ENCODE data around the gene PLXNA2.

PLXNA2 gene

GRCh38 chr1:207993477-207994445 is 250.4 kb downstream of the PLXNA2 start:
- no peak for DNase-seq (ENCODE audit: low read depth)

GRCh38 chr1:207992677-207993236 is 251.4 kb downstream of the PLXNA2 start:
- DNase-seq (ENCODE audit: low read depth), result no peak

GRCh38 chr1:207991583-207992026 is 252.6 kb downstream of the PLXNA2 start:
- no peak for DNase-seq (ENCODE audit: low read depth)

DNA sequence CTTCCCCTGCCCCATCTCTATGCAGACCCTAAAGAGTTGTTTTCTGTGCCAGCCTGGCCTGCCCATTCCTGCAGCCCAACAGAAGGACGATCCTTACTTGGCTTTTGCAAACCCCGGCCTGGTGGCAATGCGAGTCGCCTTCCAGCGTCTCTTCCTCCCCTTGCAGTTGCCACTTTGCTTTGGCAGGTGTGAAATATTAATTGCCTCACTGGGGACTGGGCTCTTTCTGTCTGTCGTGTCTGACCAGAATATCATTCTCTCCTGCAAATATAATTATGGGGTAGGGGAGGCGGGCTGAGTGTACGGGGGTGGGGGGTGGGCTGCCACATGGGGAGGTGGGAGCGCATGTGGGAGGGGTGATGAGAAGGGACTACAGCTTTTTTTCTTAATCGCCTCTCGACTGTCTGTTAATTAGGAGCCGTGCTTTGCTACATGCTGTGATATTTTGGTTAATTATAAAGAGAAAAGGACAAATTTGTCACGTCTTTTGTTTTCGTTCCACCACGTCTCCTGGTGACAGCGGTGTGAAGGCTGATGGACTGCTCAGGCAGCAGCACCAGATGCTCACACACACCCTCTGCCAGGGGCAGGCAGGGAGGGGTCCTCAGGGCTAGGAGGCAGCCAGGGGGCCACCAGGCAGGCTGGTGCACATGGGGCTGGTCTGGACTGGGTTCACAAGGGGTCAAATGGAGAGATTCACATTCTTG is 253.2 kb downstream of the PLXNA2 start:
- DNase-seq (ENCODE audit: low read depth), result no peak

- DNase-seq (ENCODE audit: low read depth), result no peak
These were observed 253.7 kb downstream of the PLXNA2 start for GRCh38 chr1:207990455-207990854.

- no peak for DNase-seq (ENCODE audit: low read depth)
These were observed 255.6 kb downstream of the PLXNA2 start for GRCh38 chr1:207988326-207989165.

DNA sequence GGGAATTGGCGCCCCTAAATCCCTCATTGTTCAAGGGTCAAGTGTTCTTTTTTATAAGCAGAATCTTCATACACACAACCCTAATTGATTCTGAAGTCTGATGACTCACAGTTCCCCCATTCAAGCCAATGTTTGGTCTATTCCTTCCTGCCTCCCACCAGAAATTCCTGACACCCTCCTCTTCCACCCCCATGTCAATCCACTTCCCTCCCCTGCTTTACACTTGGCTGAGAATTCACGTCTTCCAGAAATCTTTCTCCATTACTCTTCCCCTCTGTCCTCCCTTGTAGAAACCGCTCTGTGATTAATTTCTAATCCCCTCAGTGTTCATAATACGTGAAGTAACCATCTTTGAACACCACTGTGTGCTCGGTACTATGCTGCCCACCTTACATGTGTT is 257.0 kb downstream of the PLXNA2 start:
- DNase-seq (ENCODE audit: low read depth), result no peak

- DNase-seq (ENCODE audit: low read depth), result no peak
These were observed 258.2 kb downstream of the PLXNA2 start for GRCh38 chr1:207985996-207986395.

DNA sequence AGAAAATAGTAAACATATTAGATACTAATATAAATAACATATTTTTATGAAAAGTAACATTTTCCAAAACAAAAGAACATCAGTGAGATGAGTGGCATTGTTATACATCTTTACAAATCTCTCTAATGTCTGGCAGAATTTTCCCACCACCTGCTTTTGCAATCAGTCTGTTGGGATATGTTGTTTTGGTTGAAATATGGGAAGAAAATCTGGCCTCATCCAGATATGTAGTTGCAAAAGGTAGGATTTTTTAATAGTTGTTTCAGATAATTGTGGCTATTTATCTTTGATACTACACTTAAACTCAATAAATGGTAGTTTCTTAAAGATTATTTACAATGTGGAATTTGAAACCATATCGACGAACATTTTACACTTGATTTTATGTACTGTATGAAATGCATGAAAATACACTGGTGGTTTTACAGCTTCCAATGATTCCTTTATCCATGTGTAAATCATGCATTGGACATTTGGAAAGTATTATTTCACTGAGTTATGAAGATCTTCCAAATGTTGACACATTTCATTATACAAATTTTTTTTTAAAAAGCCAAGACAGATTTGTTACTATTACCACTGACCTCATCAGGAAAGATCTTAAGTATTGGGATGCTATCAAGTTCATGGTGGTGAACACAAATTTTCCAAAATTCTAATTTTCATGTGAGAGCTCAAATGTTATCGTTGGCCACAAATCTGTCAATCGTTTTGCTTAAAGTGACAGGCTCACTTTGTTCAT is 259.2 kb downstream of the PLXNA2 start:
- DNase-seq (ENCODE audit: low read depth), result no peak

DNA sequence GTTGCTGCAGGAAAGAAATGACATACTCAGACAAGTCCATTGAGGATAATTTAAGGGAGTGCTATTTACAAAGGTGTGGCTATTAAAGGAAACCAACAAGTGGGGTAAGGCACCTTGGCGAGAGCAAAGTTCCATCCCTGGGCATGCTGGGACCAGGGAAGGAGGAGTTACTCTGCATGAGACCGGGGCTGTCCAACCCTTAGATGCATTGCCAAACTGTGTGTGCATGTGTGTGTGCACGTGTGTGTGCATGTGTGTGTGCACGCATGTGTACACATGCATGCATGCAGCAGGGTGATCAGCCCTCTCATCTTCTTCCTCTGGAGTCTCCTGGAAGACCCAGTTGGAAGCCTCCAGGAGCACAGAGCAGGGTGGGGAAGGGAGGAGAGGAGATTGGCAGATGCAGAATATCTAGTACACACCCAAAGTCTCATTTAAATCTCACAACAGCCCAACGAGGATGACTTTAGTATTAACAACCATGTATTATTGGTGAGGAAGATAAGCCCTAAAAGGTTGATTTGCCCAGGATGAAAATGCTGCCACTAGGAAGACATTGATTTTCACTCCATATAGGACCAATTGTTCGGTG is 261.0 kb downstream of the PLXNA2 start:
- DNase-seq (ENCODE audit: low read depth), result no peak

DNA sequence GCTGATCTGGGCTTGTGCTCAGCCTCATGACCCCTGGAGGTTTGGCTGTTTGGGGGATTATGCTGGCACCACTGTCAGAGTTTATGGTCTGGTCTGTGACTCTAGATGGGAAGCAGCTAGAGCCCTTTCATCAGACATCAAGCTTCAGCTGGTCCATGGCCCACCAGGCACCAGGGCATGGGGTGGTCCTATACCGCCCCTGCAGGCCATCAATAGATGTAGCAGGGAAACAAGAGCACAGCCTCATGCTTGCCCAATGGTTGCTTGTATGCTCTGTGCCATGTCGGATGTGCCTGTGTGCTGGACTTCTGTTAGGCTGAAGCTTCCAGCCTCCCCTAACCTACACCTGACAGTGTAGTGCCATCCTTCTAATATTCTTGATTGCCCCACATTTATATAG is 262.2 kb downstream of the PLXNA2 start:
- DNase-seq (ENCODE audit: low read depth), result no peak

- no peak for DNase-seq (ENCODE audit: low read depth)
These were observed 265.7 kb downstream of the PLXNA2 start for GRCh38 chr1:207978441-207978840.

- DNase-seq (ENCODE audit: low read depth), result no peak
These were observed 266.3 kb downstream of the PLXNA2 start for GRCh38 chr1:207977876-207978275.

- no peak for DNase-seq (ENCODE audit: low read depth)
These were observed 270.2 kb downstream of the PLXNA2 start for GRCh38 chr1:207973898-207974568.

DNA sequence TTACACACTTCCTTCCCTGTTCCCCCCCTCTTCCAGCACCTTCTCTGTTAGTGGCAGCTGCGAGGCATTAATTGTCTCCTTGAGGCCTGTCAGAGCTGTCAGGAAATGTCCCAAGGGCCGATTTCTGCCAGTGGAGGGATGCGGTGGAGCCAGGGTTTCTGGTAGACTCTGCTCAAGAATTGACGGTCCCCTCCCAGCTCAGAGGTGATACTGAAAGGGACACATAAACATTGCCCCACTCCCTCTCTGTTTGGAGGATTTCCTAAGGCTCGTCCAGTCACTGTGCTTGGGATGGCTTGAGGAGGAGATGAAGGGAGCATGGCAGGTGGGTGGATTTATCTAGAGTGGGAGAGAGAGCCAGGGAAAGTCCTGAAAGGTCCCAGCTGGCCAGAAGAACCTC is 271.8 kb downstream of the PLXNA2 start:
- DNase-seq (ENCODE audit: low read depth), result no peak

All from stimulated activated CD8-positive, alpha-beta memory T cell treated with anti-CD3 and anti-CD28 coated beads, Interleukin-15, amount 100 ng/mL, for 1 hour (primary cell).